Suprapubic skin (tissue), 4 donors: ENCODE results near the gene TMEM41A. TPM values are rescaled to one million over a fixed set of nuclear protein-coding genes. Genes with fewer than 3 reads are reported as not detected.
"Not testable (repeated sequence)": the region's sequence is repeated elsewhere in the genome, so short reads cannot be mapped to it uniquely, and the experiment has no call there.

Experiments
- DNase-seq, 2 donors: peaks; one replicate each; pipeline ENCODE4 v3.0.0-alpha.2; 2019; ENCODE audit warnings: low spot score in 2 of 2
- H3K27ac ChIP-seq: fragments of 200-600 bp; sonication (generic); one replicate; pipeline ENCODE4 v1.5.1; 2019
- H3K27me3 ChIP-seq: fragments of 200-600 bp; sonication (generic); one replicate; pipeline ENCODE4 v1.5.1; 2019
- H3K36me3 ChIP-seq: fragments of 200-600 bp; sonication (generic); one replicate; pipeline ENCODE4 v1.5.1; 2019
- H3K4me1 ChIP-seq: fragments of 200-600 bp; sonication (generic); one replicate; pipeline ENCODE4 v1.5.1; 2019
- H3K4me3 ChIP-seq: fragments of 200-600 bp; sonication (generic); one replicate; pipeline ENCODE4 v1.5.1; 2019; ENCODE audit warnings: mild to moderate bottlenecking
- H3K9me3 ChIP-seq: fragments of 200-600 bp; sonication (generic); one replicate; pipeline ENCODE4 v1.5.1; 2019
- CTCF ChIP-seq, 2 donors: fragments of 200-600 bp in 1 of 2; fragments of 450-650 bp in 1 of 2; sonication (generic) in 1 of 2; IDR thresholded peaks; one replicate each; pipeline ENCODE4 v1.5.1; 2016 to 2019; ENCODE audit warnings: antibody characterized with exemption in 2 of 2, mild to moderate bottlenecking in 1 of 2, moderate library complexity in 1 of 2
- EP300 ChIP-seq: sonication (generic); formaldehyde crosslinking; IDR thresholded peaks from one replicate; pipeline ENCODE4 v1.6.1; 2017; ENCODE audit warnings: antibody characterized with exemption
- POLR2A ChIP-seq, 2 donors: fragments of 450-650 bp; IDR thresholded peaks; one replicate each; pipeline ENCODE4 v1.6.1; 2017; ENCODE audit warnings: antibody characterized with exemption in 2 of 2, mild to moderate bottlenecking in 2 of 2, moderate library complexity in 2 of 2
- POLR2AphosphoS5 ChIP-seq, 3 donors: sonication (generic); formaldehyde crosslinking; IDR thresholded peaks; one replicate each; pipeline ENCODE4 v1.6.1; 2017; ENCODE audit warnings: antibody characterized with exemption in 3 of 3
- WGBS: methylation state at CpG from one replicate; pipeline ENCODE4 v1.1.5; 2018; 5-methylcytosine and 5-hydroxymethylcytosine counted together
- total RNA-seq, 4 donors: library from RNA; depleted of rRNA; stranded (reverse); fragments of >200 nt; gene quantifications; one replicate each; pipeline ENCODE4 v1.1.0, GENCODE V29; 2016

Gene TMEM41A
- total RNA-seq, 4 donors from 2014 or later, result 36.4 to 42.8 (median 36.7) TPM

GRCh38 chr3:185473290-185473815 lies 25.5 kb downstream of the TMEM41A start:
- Histone ChIP-seq H3K27me3 (no peaks in the 10 kb centered on the region), H3K27ac (no peak overlapping the region), H3K4me1 (no peaks in the 10 kb centered on the region), H3K9me3 (no peaks in the 10 kb centered on the region), H3K4me3 (no peak overlapping the region), H3K36me3 (peaks cover 23% of the 10 kb centered on the region)
- no peak for TF ChIP-seq POLR2AphosphoS5 (IDR thresholded peaks at IDR 0.05)
- no peak for TF ChIP-seq EP300
- TF ChIP-seq CTCF (IDR thresholded peaks at IDR 0.05), result no peak
- TF ChIP-seq POLR2A (IDR thresholded peaks at IDR 0.05), result no peak
- DNase-seq, result no peak
- 89% methylated on average over 13 of the region's 15 CpGs for WGBS

- TF ChIP-seq EP300 (no peak), POLR2AphosphoS5 (IDR thresholded peaks at IDR 0.05) (no peak), CTCF (IDR thresholded peaks at IDR 0.05) (no peak), POLR2A (IDR thresholded peaks at IDR 0.05) (no peak)
- H3K4me1 ChIP-seq, result no peaks in the 10 kb centered on the region
- no peak overlapping the region for H3K27ac ChIP-seq
- no peak overlapping the region for H3K4me3 ChIP-seq
- 81% methylated on average over 3 of the region's 3 CpGs for WGBS
- H3K36me3 ChIP-seq, result peaks cover 45% of the 10 kb centered on the region
- no peaks in the 10 kb centered on the region for H3K9me3 ChIP-seq
- H3K27me3 ChIP-seq, result no peaks in the 10 kb centered on the region
- no peak for DNase-seq
Measured at GRCh38 chr3:185470323-185470722, 28.5 kb downstream of the TMEM41A start.

- H3K27ac ChIP-seq, result no peak overlapping the region
- WGBS, result 83% methylated on average over 3 of the region's 3 CpGs
- H3K4me1 ChIP-seq, result no peaks in the 10 kb centered on the region
- DNase-seq, result no peak
- no peak overlapping the region for H3K4me3 ChIP-seq
- peaks cover 46% of the 10 kb centered on the region for H3K36me3 ChIP-seq
- no peak for TF ChIP-seq CTCF (IDR thresholded peaks at IDR 0.05)
- TF ChIP-seq POLR2A (IDR thresholded peaks at IDR 0.05), result no peak
- TF ChIP-seq POLR2AphosphoS5 (IDR thresholded peaks at IDR 0.05), result no peak
- no peak for TF ChIP-seq EP300
- no peaks in the 10 kb centered on the region for H3K9me3 ChIP-seq
- H3K27me3 ChIP-seq, result no peaks in the 10 kb centered on the region
Measured at GRCh38 chr3:185469542-185469941, 29.3 kb downstream of the TMEM41A start.

- not testable (repeated sequence) for H3K4me3 ChIP-seq, DNase-seq, H3K27ac ChIP-seq, H3K9me3 ChIP-seq, H3K27me3 ChIP-seq, H3K4me1 ChIP-seq
- H3K36me3 ChIP-seq, result peaks cover 41% of the 10 kb centered on the region
- WGBS, result 92% methylated on average over 5 of the region's 5 CpGs
Measured at GRCh38 chr3:185466123-185466522, 32.7 kb downstream of the TMEM41A start.

GRCh38 chr3:185465471-185465870 lies 33.4 kb downstream of the TMEM41A start:
- 85% methylated on average over 9 of the region's 9 CpGs for WGBS
- no peak overlapping the region for H3K4me3 ChIP-seq
- H3K9me3 ChIP-seq, result no peaks in the 10 kb centered on the region
- TF ChIP-seq CTCF (IDR thresholded peaks at IDR 0.05), result no peak
- no peak for TF ChIP-seq EP300
- TF ChIP-seq POLR2AphosphoS5 (IDR thresholded peaks at IDR 0.05), result no peak
- TF ChIP-seq POLR2A (IDR thresholded peaks at IDR 0.05), result no peak
- H3K27me3 ChIP-seq, result no peaks in the 10 kb centered on the region
- peaks cover 41% of the 10 kb centered on the region for H3K36me3 ChIP-seq
- no peaks in the 10 kb centered on the region for H3K4me1 ChIP-seq
- DNase-seq, result no peak
- H3K27ac ChIP-seq, result no peak overlapping the region
